Astrocyte (in vitro differentiated cells and primary cell): ENCODE data around the gene SART3.

Experiments used
- EZH2 ChIP-seq: IDR thresholded peaks from 2 replicates; pipeline ENCODE4 v1.6.1; 2012; ENCODE audit warnings: mild to moderate bottlenecking, low read length, inconsistent platforms; ENCODE audit not compliant: insufficient read depth
- TF ChIP-seq, protein P1 (sequence below): IDR thresholded peaks from 2 replicates; pipeline ENCODE4 v1.5.1; 2011; ENCODE audit warnings: low read depth, mild to moderate bottlenecking, inconsistent platforms, low read length, moderate library complexity; ENCODE audit not compliant: insufficient read depth

DNA sequence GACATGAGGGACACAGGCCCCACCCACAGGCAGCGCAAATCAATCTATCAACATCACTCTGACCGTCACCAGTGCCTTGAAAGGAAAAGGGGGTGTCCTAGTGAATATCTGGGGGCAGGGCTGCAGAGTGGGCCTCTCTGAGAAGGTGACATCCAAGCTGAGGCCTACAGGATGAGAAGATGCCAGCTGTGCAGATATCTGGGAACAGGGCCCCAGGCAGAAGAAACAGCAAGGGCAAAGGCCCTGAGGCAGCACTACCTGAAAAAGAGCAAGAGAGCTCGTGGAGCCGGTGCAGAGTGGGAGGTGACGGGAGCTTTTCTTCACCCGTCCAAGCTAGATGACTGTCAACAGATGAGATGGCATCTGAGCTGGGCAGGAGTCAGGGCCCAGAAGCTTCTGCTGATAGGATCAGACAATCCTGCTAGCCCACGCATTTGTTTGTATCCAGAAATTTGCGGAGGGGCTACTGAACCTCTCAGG lies 49.4 kb upstream of the SART3 start:
- TF ChIP-seq, protein P1, sequence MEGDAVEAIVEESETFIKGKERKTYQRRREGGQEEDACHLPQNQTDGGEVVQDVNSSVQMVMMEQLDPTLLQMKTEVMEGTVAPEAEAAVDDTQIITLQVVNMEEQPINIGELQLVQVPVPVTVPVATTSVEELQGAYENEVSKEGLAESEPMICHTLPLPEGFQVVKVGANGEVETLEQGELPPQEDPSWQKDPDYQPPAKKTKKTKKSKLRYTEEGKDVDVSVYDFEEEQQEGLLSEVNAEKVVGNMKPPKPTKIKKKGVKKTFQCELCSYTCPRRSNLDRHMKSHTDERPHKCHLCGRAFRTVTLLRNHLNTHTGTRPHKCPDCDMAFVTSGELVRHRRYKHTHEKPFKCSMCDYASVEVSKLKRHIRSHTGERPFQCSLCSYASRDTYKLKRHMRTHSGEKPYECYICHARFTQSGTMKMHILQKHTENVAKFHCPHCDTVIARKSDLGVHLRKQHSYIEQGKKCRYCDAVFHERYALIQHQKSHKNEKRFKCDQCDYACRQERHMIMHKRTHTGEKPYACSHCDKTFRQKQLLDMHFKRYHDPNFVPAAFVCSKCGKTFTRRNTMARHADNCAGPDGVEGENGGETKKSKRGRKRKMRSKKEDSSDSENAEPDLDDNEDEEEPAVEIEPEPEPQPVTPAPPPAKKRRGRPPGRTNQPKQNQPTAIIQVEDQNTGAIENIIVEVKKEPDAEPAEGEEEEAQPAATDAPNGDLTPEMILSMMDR = no peak
- TF ChIP-seq EZH2 = no peak
